PC-3 (cell line): ENCODE data around the gene GATC. TPM values are rescaled to one million over a fixed set of nuclear protein-coding genes. Genes with fewer than 3 reads are reported as not detected.

Experiments
- ATAC-seq: fragments of 200-7000 bp; cut with Tn5 transposase; 2 replicates; pipeline ENCODE4 v1.9.1; 2020; ENCODE audit warnings: mild to moderate bottlenecking, moderate library complexity
- BruUV-seq: library from RNA; stranded (reverse); fragments of 400-500 nt; replicated peaks from 2 replicates; lab custom pipeline; 2021; lab: Mats Ljungman, UMichigan
- CTCF ChIA-PET: fragments of 300-600 bp; sonication (Branson Sonifier 250); formaldehyde crosslinking; loops from one replicate; lab custom pipeline; 2022; ENCODE audit warnings: antibody characterized with exemption; lab: Charles Lee
- POLR2A ChIA-PET: fragments of 300-600 bp; sonication (Branson Sonifier 250); formaldehyde crosslinking; loops from one replicate; lab custom pipeline; 2022; ENCODE audit warnings: antibody characterized with exemption; ENCODE audit not compliant: unreplicated experiment; lab: Charles Lee
- DNase-seq: peaks from one replicate; pipeline ENCODE4 v3.0.0-alpha.2; 2015
- H2AFZ ChIP-seq: fragments of 300-600 bp; sonication (generic); 2 replicates; pipeline ENCODE4 v1.6.0; 2016; ENCODE audit warnings: antibody characterized with exemption, low read length
- H3F3A ChIP-seq: fragments of 300-600 bp; sonication (generic); one replicate; pipeline ENCODE4 v1.6.0; 2017; ENCODE audit warnings: antibody characterized with exemption, low read length, control low read depth, mild to moderate bottlenecking; ENCODE audit not compliant: unreplicated experiment
- H3K27ac ChIP-seq: fragments of 300-600 bp; sonication (generic); 2 replicates; pipeline ENCODE4 v1.5.1; 2016; ENCODE audit warnings: mild to moderate bottlenecking, low read length
- H3K27me3 ChIP-seq: fragments of 300-600 bp; sonication (generic); 2 replicates; pipeline ENCODE4 v1.6.1; 2016; ENCODE audit warnings: low read length, mixed read lengths
- H3K36me3 ChIP-seq: fragments of 300-600 bp; sonication (generic); 2 replicates; pipeline ENCODE4 v1.6.1; 2016; ENCODE audit warnings: low read depth, mixed run types, low read length, mixed read lengths
- H3K4me1 ChIP-seq: fragments of 300-600 bp; sonication (generic); 2 replicates; pipeline ENCODE4 v1.5.1; 2016; ENCODE audit warnings: low read length; ENCODE audit not compliant: insufficient read depth
- H3K4me2 ChIP-seq: fragments of 300-600 bp; sonication (generic); 2 replicates; pipeline ENCODE4 v1.6.0; 2016; ENCODE audit warnings: low read length
- H3K4me3 ChIP-seq: fragments of 300-600 bp; sonication (generic); 2 replicates; pipeline ENCODE4 v1.5.1; 2016; ENCODE audit warnings: mild to moderate bottlenecking, low read length, mixed read lengths
- H3K79me2 ChIP-seq: fragments of 300-600 bp; sonication (generic); 2 replicates; pipeline ENCODE4 v1.6.1; 2017; ENCODE audit warnings: low read length, mixed read lengths
- H3K9ac ChIP-seq: fragments of 300-600 bp; sonication (generic); 2 replicates; pipeline ENCODE4 v1.6.0; 2016; ENCODE audit warnings: mild to moderate bottlenecking, low read length
- H3K9me2 ChIP-seq: fragments of 300-600 bp; sonication (generic); replicated peaks from 2 replicates; pipeline ENCODE4 v1.6.1; 2016; ENCODE audit warnings: mixed run types, low read length, mixed read lengths
- H3K9me3 ChIP-seq: fragments of 300-600 bp; sonication (generic); 2 replicates; pipeline ENCODE4 v1.6.1; 2016; ENCODE audit warnings: low read length, mixed read lengths
- H4K20me1 ChIP-seq: fragments of 300-600 bp; sonication (generic); 2 replicates; pipeline ENCODE4 v1.6.1; 2016; ENCODE audit warnings: low read length, mixed read lengths
- EZH2 ChIP-seq: fragments of 300-600 bp; sonication (generic); IDR thresholded peaks from one replicate; pipeline ENCODE4 v1.6.1; 2017; ENCODE audit warnings: antibody characterized with exemption, mild to moderate bottlenecking, low read length; ENCODE audit not compliant: unreplicated experiment
- EZH2phosphoT487 ChIP-seq: fragments of 300-600 bp; sonication (generic); IDR thresholded peaks from 2 replicates; pipeline ENCODE4 v1.6.1; 2018; ENCODE audit warnings: mild to moderate bottlenecking, antibody characterized with exemption, low read length, borderline replicate concordance
- intact Hi-C: fragments of 100-400 bp; cut with micrococcal nuclease; formaldehyde crosslinking; loops from 2 replicates; pipeline ENCODE4 v1.9.0; 2023
- total RNA-seq: library from RNA; depleted of rRNA; stranded (reverse); fragments of >200 nt; gene quantifications from 2 replicates; pipeline ENCODE4 v1.2.3, GENCODE V29; 2014
- TF ChIP-seq, protein P1 (sequence below): fragments of 300-600 bp; sonication (generic); conservative IDR thresholded peaks from 2 replicates; pipeline ENCODE4 v1.5.1; 2017; ENCODE audit warnings: antibody characterized with exemption, low read depth, mild to moderate bottlenecking, low read length

The GATC gene
- total RNA-seq, 1 experiment from 2014 or later, result 33.8 TPM

- Histone ChIP-seq H3K79me2 (no peaks in the 10 kb centered on the region), H3K36me3 (no peaks in the 10 kb centered on the region), H4K20me1 (no peaks in the 10 kb centered on the region), H3K9me3 (no peaks in the 10 kb centered on the region), H3K9ac (no peak overlapping the region), H3K4me1 (no peaks in the 10 kb centered on the region), H3K4me2 (no peak overlapping the region), H3K4me3 (no peak overlapping the region), H3F3A (no peaks in the 10 kb centered on the region), H2AFZ (no peak overlapping the region), H3K27me3 (no peaks in the 10 kb centered on the region), H3K27ac (no peak overlapping the region), H3K9me2 (no peaks in the 10 kb centered on the region)
- BruUV-seq, result no TSS peak
- no peak for DNase-seq
- POLR2A ChIA-PET, result no interaction called here
- CTCF ChIA-PET, result no interaction called here
- ATAC-seq, result no peak
- intact Hi-C loops, result no loop called here
- no peak for TF ChIP-seq EZH2
- no peak for TF ChIP-seq EZH2phosphoT487
Observed at GRCh38 chr12:120408771-120409170, 37.5 kb upstream of the GATC start.

DNA sequence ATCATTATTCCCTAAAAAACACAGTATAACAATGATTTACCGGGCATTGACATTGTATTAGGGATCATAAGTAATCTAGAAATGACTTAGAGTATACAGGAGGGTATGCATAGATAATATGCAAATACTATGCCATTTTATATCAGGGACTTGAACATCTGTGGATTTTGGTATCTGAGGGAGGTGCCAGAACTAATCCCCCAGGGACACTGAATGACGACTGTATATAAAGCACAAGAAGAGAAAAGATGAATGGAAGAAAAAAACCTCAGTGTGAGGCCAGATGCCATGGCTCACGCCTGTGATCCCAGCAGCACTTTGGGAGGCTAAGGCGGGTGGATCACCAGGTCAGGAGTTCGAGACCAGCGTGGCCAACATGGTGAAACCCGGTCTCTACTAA lies 33.8 kb upstream of the GATC start:
- no peak overlapping the region for H3K9ac ChIP-seq
- no peaks in the 10 kb centered on the region for H3K36me3 ChIP-seq
- H3K27ac ChIP-seq, result no peak overlapping the region
- H3K4me1 ChIP-seq, result no peaks in the 10 kb centered on the region
- TF ChIP-seq EZH2 (no peak), EZH2phosphoT487 (no peak)
- TF ChIP-seq, protein P1, sequence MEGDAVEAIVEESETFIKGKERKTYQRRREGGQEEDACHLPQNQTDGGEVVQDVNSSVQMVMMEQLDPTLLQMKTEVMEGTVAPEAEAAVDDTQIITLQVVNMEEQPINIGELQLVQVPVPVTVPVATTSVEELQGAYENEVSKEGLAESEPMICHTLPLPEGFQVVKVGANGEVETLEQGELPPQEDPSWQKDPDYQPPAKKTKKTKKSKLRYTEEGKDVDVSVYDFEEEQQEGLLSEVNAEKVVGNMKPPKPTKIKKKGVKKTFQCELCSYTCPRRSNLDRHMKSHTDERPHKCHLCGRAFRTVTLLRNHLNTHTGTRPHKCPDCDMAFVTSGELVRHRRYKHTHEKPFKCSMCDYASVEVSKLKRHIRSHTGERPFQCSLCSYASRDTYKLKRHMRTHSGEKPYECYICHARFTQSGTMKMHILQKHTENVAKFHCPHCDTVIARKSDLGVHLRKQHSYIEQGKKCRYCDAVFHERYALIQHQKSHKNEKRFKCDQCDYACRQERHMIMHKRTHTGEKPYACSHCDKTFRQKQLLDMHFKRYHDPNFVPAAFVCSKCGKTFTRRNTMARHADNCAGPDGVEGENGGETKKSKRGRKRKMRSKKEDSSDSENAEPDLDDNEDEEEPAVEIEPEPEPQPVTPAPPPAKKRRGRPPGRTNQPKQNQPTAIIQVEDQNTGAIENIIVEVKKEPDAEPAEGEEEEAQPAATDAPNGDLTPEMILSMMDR, result no peak
- no peak overlapping the region for H2AFZ ChIP-seq
- H3K27me3 ChIP-seq, result no peaks in the 10 kb centered on the region
- H3K79me2 ChIP-seq, result no peaks in the 10 kb centered on the region
- DNase-seq (no peak), ATAC-seq (no peak)
- ChIA-PET POLR2A (no interaction called here), CTCF (no interaction called here)
- H3K4me3 ChIP-seq, result no peak overlapping the region
- no peaks in the 10 kb centered on the region for H4K20me1 ChIP-seq
- intact Hi-C loops, result no loop called here
- no peaks in the 10 kb centered on the region for H3K9me3 ChIP-seq
- H3F3A ChIP-seq, result no peaks in the 10 kb centered on the region
- H3K9me2 ChIP-seq, result no peaks in the 10 kb centered on the region
- H3K4me2 ChIP-seq, result no peak overlapping the region
- no TSS peak for BruUV-seq

DNA sequence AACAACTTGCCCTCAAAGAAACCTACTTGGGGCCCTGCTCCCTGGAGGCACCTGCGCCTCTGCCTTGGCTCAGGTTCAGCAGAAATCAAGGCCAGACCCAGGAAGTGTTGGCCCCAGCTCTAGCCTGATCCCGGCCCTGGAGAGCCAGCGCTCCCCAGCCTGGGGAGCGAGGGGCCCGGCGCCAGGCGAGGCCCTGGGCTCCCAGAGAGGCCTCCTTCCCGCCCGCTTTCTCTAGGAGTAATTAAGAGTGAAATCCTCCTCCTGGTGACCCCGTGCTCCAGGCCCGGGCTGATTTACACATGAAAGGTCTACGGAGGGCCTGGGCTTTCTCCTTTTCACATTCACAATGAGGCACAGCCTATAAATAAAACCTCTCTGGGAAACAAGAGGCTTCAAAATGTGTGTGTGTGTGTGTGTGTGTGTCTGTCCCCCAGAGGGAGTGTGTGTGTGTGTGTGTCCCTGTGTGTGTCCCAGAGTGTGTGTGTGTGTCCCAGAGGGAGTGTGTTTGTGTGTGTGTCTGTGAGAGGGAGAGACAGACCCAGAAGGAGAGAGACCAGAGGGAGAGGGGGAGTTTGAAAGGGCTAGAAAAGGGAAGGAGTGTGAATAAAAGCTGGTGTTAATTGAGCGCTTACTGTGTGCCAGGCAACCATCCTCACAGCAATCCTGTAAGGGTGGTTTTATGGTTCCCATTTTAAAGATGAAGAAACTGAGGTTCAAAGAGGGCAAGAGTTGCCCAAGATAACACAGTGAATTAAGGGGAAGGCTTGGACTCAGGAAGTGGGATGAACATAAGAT lies 32.1 kb upstream of the GATC start:
- Histone ChIP-seq H3K4me2 (no peak overlapping the region), H3K4me1 (no peaks in the 10 kb centered on the region), H3K27ac (no peak overlapping the region), H3K36me3 (no peaks in the 10 kb centered on the region), H3K9me2 (no peaks in the 10 kb centered on the region), H3K79me2 (no peaks in the 10 kb centered on the region), H3K9me3 (no peaks in the 10 kb centered on the region), H3K9ac (no peak overlapping the region), H3F3A (no peaks in the 10 kb centered on the region), H4K20me1 (no peaks in the 10 kb centered on the region), H3K4me3 (no peak overlapping the region), H2AFZ (no peak overlapping the region), H3K27me3 (no peaks in the 10 kb centered on the region)
- POLR2A ChIA-PET, result no interaction called here
- BruUV-seq, result no TSS peak
- CTCF ChIA-PET, result no interaction called here
- intact Hi-C loops, result no loop called here
- ATAC-seq, result no peak
- no peak for DNase-seq
- TF ChIP-seq EZH2phosphoT487, result no peak
- TF ChIP-seq EZH2, result no peak
- TF ChIP-seq, protein P1, result no peak
